GM21825 (cell line): ENCODE results near the gene TEKT5.
"Not testable (repeated sequence)": the region's sequence is repeated elsewhere in the genome, so short reads cannot be mapped to it uniquely, and the experiment has no call there.

Experiments
- ATAC-seq: cut with Tn5 transposase; IDR thresholded peaks from one replicate; pipeline ENCODE4 v1.9.1; 2021; ENCODE audit warnings: mild to moderate bottlenecking, moderate library complexity; ENCODE audit not compliant: unreplicated experiment

TEKT5 gene

GRCh38 chr16:10685709-10686108, 9.0 kb downstream of the TEKT5 start:
- no peak for ATAC-seq

- no peak for ATAC-seq
These were observed 10.1 kb downstream of the TEKT5 start for GRCh38 chr16:10684511-10685151.

- no peak for ATAC-seq
These were observed 11.6 kb downstream of the TEKT5 start for GRCh38 chr16:10683170-10683569.

- ATAC-seq, result no peak
These were observed 12.1 kb downstream of the TEKT5 start for GRCh38 chr16:10682604-10683003.

GRCh38 chr16:10681310-10682308, 13.1 kb downstream of the TEKT5 start:
- no peak for ATAC-seq

- no peak for ATAC-seq
These were observed 14.8 kb downstream of the TEKT5 start for GRCh38 chr16:10679921-10680320.

- ATAC-seq, result not testable (repeated sequence)
These were observed 15.3 kb downstream of the TEKT5 start for GRCh38 chr16:10679441-10679840.

- ATAC-seq, result no peak
These were observed 16.1 kb downstream of the TEKT5 start for GRCh38 chr16:10678655-10679054.

GRCh38 chr16:10676284-10676683, 18.4 kb downstream of the TEKT5 start:
- no peak for ATAC-seq

GRCh38 chr16:10675861-10676260, 18.9 kb downstream of the TEKT5 start:
- no peak for ATAC-seq

- no peak for ATAC-seq
These were observed 19.5 kb downstream of the TEKT5 start for GRCh38 chr16:10675216-10675615.

GRCh38 chr16:10671729-10672128, 23.0 kb downstream of the TEKT5 start:
- no peak for ATAC-seq

GRCh38 chr16:10669791-10670190, 24.9 kb downstream of the TEKT5 start:
- ATAC-seq, result no peak

- no peak for ATAC-seq
These were observed 26.2 kb downstream of the TEKT5 start for GRCh38 chr16:10668322-10669045.

GRCh38 chr16:10667239-10667638, 27.5 kb downstream of the TEKT5 start:
- ATAC-seq, result no peak

- ATAC-seq, result no peak
These were observed 28.4 kb downstream of the TEKT5 start for GRCh38 chr16:10666291-10666690.

- no peak for ATAC-seq
These were observed 29.6 kb downstream of the TEKT5 start for GRCh38 chr16:10665166-10665565.

GRCh38 chr16:10664720-10665126, 30.0 kb downstream of the TEKT5 start:
- ATAC-seq, result no peak

- no peak for ATAC-seq
These were observed 31.0 kb downstream of the TEKT5 start for GRCh38 chr16:10663744-10664143.

GRCh38 chr16:10663146-10663545, 31.6 kb downstream of the TEKT5 start:
- no peak for ATAC-seq

GRCh38 chr16:10662212-10662611, 32.5 kb downstream of the TEKT5 start:
- ATAC-seq, result no peak
